HG03039 (cell line): ENCODE results near the gene NCKAP5.
"Not testable (repeated sequence)": the region's sequence is repeated elsewhere in the genome, so short reads cannot be mapped to it uniquely, and the experiment has no call there.

Experiments used
- ATAC-seq: cut with Tn5 transposase; IDR thresholded peaks from one replicate; pipeline ENCODE4 v1.9.1; 2021; ENCODE audit warnings: mild to moderate bottlenecking, moderate library complexity; ENCODE audit not compliant: unreplicated experiment

NCKAP5 gene

DNA sequence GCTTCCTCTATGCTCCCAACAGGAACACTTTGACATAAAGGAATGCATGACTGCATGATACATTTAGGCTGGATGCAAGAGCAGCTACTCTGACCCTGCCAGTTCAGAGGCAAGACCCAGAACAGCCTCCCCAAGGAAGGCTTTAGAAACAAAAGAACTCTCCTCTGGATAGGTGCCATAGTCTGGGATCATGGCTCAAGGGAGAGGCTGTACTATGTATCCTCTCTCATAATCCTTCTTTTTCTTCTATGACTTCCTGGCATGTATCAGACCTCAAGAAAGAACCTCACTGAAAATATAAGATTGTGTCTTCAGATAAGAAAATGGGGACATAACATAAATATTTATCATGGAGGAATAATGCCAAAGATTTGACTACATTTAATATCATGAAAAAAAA is 704.3 kb downstream of the NCKAP5 start:
- ATAC-seq = no peak

DNA sequence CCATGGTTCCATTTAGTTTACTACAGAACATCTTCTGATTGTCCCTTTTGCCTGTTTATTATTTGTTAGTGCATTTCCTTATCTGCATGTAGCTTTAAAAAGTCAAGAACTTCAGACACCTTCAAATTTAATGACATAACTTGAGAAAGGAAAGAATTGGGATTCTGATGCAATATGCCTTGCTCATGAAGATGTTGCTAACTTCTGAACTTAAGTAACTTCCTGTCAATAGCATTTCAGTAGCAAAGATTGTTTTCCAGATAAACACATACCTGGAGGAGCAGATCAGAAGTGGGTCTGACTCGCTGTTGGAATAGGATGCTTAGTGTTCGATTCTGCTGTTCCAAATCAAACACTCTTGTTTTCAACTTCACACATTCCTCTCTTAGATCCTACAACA is 708.0 kb downstream of the NCKAP5 start:
- ATAC-seq = no peak

- ATAC-seq = no peak
Observed at GRCh38 chr2:132859590-132859989, 708.7 kb downstream of the NCKAP5 start.

DNA sequence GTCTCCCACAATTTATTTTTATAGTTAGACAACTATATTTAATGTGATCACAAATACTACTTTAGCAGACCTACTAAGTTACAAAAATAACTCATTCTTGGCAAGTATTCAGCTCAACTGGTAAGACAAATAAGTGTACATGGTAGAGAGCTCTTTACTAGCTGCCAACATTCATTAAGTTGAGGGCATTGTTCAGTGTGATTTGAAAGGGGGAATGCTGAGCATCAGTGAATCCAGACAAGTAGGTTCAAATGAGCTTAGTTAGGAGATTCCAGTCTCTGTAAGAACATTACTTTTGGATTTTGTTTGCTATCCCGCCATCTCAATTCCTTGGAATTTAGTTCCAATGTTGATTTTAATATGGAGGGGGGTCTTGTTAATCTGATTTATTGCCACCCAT is 710.9 kb downstream of the NCKAP5 start:
- no peak for ATAC-seq

GRCh38 chr2:132850688-132851087 is 717.6 kb downstream of the NCKAP5 start:
- no peak for ATAC-seq

DNA sequence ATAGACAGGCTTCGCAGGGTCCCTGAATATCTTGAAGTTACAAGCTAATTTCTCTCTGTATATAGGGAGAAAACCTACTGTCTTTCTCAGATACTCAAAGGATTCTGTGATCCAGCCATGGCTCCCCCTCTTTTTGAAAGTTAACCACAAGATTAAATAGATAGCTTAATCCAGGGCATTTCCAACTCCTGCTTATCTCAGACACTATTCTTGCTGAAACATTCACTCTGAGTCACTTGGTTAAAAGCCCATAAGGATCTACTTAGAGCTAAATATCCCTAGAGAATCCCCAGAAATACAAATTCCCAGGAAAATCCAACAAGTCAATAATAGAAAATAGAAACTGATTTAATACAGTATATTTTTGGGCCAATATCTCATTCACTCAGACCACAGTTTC is 719.1 kb downstream of the NCKAP5 start:
- ATAC-seq = no peak

DNA sequence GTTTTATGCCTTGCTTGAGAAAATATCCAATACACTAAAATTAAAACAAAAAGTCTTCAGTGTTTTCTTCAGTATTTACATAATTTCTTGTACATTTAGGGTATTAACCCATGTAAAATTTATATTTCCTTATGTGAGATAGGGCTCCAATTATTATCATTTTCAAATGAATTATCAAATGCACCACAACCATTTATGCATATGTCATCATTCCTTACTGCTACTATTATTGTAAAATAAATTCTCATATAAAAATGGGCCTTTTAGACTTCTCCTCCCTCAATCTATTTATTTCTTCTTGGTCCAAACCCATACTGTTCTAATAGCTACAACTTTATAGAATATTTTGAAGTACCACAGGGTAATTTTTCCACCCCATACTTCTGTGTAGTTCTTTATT is 722.9 kb downstream of the NCKAP5 start:
- no peak for ATAC-seq

DNA sequence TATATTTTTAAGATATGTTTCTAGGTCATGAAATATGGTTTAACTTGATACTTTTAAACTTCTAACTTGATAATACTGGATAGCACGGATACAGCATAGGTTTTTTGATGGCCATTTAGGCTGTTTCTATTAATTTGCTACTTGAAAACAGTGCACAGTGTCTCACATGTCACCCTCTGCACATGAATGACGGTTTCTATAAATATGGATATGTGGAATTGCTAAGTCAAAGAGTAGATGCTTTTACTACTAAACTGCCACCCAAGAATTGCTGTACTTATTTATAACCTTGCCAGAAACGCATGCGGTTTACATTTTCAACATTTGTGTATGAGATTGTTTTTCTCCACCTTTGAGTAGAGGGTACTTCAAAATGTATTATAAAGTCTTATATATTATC is 723.7 kb downstream of the NCKAP5 start:
- ATAC-seq = no peak

- ATAC-seq = no peak
Observed at GRCh38 chr2:132837769-132838168, 730.5 kb downstream of the NCKAP5 start.

- ATAC-seq = no peak
Observed at GRCh38 chr2:132830321-132830827, 737.9 kb downstream of the NCKAP5 start.

- ATAC-seq = no peak
Observed at GRCh38 chr2:132825601-132826000, 742.7 kb downstream of the NCKAP5 start.

GRCh38 chr2:132824716-132825115 is 743.5 kb downstream of the NCKAP5 start:
- no peak for ATAC-seq

- no peak for ATAC-seq
Observed at GRCh38 chr2:132816234-132816633, 752.0 kb downstream of the NCKAP5 start.

DNA sequence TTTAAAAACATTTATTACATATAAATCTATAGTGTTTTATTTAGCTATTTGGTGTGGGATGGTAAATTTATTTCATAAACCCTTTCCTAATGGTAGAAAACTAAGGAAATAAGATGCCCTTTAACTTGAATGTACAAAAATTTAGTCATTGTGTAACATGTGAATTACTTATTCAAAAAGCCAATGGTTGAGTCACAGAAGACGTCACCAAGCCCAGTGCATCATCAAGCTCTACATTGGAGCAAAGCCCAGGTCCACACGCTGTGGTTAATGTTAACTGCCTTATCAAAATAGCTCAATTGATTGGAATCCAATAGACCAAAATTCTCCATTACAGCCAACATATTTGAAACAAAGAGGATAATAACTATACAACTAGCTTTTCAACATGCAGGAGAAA is 752.7 kb downstream of the NCKAP5 start:
- no peak for ATAC-seq

GRCh38 chr2:132814651-132815050 is 753.6 kb downstream of the NCKAP5 start:
- no peak for ATAC-seq

- ATAC-seq = no peak
Observed at GRCh38 chr2:132813422-132813821, 754.8 kb downstream of the NCKAP5 start.

GRCh38 chr2:132811148-132811915 is 756.9 kb downstream of the NCKAP5 start:
- ATAC-seq = no peak

GRCh38 chr2:132809962-132810361 is 758.3 kb downstream of the NCKAP5 start:
- not testable (repeated sequence) for ATAC-seq

DNA sequence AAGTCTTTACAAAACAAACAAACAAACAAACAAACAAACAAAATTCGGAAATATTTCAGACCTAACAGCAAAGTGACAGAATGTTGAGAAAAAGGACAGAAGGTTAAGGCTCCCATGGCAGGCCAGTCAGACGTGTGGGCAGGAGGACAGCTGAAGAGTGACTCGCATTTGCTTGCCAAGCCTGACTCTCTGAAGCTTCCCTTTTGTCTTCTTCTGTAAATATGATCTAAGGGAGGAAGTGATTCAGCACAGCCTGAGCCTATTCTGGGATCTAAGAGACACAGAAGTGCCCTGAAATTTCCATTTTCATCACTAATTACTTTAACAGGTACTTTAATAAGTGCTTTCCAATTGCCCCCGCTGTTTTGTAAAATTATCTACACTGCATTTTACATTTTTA is 764.2 kb downstream of the NCKAP5 start:
- no peak for ATAC-seq

DNA sequence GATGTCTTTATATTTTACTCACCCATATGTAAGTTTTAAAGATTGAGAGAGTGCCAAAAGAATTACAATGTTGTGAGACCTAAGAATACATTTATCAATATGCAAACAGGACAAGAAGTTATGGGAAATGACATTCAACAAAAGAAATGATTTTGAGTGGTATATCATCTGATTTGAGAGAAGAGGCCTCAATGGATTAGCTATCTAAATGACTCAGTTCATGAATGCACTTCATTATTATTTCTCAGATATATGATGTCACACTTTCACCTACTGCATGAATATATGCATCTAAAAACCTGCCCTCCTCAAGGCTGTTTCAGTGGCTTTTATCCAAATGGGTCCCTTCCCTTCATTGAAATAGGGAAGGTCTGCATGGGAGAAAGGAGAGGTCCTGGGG is 769.9 kb downstream of the NCKAP5 start:
- no peak for ATAC-seq

DNA sequence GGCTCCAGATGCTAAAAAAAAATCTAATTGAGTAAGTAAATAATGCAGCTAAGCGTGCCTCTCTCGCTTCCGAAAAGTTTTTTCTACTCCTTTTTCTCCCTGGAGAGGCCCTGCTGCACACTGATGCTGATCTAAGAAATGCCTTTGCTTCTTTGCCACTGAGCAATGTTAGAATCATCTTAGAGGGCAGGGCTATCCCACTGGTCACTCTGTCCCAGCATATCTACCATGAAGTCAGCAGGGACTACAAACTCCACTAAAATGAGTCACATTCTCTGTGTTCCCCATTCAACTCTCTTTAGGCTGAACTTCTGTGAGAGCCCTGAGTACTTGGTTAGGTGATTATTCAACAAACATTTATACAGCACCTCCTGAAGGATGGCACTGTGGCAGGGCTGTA is 770.7 kb downstream of the NCKAP5 start:
- no peak for ATAC-seq

DNA sequence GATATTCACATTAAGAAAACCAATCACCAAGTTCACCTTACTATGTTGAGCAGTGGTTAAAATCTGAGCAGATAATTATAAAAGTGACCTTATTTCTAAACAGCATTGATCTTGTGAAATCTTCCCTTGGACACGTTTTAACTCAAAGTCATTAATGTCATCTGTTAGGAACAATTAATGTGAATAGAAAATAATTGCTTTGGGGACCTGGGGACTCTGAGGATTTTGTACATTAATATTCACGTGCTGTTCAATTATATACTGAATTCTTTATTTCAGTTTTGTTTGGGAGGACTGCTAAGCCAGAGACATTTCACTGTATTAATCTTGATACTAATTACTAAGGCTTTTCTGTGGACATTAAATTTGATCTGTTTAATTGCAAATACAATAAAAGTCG is 771.2 kb downstream of the NCKAP5 start:
- no peak for ATAC-seq

DNA sequence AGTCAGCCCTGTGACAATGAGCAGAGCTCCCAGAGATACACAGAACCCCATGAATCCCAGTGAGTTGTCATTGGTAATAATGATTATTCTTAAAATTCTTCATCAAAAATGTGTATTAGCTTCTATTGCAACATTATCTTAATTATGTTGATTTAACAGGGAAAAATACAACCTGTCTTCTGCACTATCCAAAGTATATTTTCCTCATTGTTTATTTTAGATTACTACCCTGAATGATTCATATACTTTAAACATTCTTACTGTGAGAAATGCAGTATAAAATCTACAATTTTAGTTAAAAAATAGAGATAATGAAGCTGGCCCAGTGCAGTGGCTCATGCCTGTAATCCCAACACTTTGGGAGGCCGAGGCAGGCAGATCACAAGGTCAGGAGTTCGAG is 773.0 kb downstream of the NCKAP5 start:
- no peak for ATAC-seq
